ENCODE results near the gene FRK.
"Not testable (repeated sequence)": the region's sequence is repeated elsewhere in the genome, so short reads cannot be mapped to it uniquely, and the experiment has no call there.

The FRK gene

DNA sequence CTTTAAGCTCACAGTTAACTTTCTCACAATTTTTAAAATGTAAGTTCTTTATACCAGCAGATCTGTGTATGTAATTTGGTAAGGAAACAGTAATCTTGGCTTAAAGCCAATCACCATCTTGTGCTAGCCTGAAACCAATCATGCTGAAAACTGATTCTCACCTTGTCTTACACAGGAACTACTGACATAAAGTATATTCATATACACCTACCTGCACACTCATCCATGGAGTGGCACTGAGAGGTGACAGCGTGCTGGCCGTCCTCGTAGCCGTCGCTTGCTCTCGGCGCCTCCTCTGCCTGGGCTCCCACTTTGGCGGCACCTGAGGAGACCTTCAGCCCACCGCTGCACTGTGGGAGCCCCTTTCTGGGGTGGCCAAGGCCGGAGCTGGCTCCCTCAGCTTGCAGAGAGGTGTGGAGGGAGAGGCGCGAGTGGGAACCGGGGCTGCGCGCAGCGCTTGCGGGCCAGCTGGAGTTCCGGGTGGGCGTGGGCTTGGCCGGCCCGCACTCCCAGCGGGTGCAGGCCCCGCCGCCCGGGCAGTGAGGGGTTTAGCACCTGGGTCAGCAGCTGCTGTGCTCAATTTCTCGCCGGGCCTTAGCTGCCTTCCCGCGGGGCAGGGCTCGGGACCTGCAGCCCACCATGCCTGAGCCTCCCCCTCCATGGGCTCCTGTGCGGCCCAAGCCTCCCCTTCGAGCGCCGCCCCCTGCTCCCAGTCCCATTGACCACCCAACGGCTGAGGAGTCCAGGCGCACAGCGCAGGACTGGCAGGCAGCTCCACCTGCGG lies 171.8 kb downstream of the FRK start:
- not testable (repeated sequence) for DNase-seq (ENCODE audit: low spot score)

DNA sequence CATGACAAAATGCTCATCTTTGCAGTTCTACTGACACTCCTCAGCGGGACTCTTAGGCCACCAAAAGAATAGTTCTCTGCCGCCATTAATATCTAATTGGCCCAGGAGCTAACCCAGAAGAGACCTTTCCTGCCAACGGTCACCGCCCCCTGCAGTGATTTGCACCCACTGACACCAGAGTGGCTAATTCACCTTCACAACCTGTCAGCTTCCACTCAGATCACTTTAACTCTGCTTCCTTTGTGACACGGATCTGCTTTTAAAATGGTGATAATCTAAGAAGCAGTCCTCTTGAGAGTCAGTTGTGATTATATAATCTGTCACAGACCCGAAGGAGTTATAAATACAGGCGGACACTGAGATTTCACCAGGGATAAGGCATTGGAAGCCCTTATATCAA lies 172.8 kb downstream of the FRK start:
- no peak for DNase-seq (ENCODE audit: low spot score)

DNA sequence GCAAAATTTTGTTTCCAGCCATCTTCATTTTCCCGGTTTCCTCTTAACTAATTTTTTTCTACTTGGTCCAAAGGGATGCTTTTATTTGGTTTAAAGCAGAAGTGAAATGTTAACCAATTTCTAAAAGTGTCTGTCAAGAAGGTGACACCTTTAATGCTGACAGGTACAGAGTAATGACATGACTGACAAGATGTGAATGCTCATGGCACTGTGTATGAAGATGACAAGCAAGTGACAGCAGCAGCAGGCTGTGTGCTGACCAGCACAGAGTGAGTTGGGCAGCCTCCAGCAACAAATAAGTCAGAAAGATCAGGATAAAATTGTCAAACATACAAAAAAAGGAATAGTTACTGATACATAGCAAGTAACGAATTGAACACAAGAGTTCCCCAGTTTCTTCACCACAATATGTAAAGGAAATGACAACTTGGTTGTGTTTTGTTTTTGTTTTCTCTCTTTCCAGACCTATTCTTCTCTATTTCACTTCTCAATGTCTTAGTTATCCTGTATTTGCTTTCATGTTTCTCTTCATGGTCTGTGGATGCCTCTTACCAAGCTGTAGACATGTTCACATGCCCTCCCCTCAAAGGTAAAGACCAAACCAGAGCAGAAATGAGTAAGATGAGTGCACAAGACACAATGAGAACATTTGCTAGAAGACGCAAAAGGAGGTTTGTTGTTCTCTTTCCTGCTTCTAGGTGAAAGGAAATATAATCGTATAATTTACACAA lies 174.9 kb downstream of the FRK start:
- DNase-seq (ENCODE audit: low spot score), result no peak

DNA sequence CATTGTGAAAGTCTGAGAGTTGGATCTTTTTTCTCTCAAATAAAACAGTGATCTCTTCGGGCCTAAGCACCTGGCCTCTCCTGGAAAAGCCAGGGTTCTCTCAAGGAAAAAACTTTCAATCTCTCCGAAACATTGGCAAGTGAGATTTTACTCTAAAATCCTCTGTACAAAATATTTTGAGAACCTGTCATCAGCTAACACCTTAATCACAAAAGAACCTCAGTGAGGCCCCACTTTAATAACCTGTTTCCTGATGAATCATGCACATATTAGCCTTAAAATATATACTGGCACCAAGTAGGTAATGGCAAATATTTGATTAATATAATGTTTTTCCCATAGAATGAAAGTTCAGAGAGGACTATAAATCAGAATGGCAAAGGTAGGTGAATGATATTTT lies 177.9 kb downstream of the FRK start:
- DNase-seq (ENCODE audit: low spot score), result no peak

DNA sequence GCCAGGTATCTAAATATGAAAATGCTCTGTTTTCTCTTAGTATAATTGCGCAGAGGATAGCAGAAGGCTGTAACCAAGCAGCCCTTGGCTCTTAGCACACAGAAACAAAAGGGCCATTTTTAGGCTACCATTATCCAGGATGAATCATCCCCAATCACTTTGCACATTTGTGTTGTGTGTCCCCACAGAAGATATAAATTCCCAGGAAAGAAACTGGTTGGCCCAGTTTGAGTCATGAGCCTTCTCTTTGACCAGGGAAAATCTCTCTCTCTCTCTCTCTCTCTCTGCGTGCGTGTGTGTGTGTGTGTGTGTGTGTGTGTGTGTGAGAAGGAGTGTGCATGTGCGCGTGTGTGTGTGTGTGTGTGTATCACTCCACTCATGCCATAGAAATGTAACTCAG lies 178.5 kb downstream of the FRK start:
- peak; percentile 14 for DNase-seq (ENCODE audit: low spot score)
